Measurements from ENCODE around the gene NTM. TPM values are rescaled to one million over a fixed set of nuclear protein-coding genes. Genes with fewer than 3 reads are reported as not detected.
A peak's percentile ranks its signal among the peaks of the same experiment; 100 is the strongest.
"Not testable (repeated sequence)": the region's sequence is repeated elsewhere in the genome, so short reads cannot be mapped to it uniquely, and the experiment has no call there.

Gene NTM
- total RNA-seq, 1 donor from 2014 or later = 10.8 TPM

GRCh38 chr11:132050577-132051165 is 680.3 kb downstream of the NTM start:
- no peak for DNase-seq

- DNase-seq = no peak
Observed at GRCh38 chr11:132051704-132052103, 681.3 kb downstream of the NTM start.

DNA sequence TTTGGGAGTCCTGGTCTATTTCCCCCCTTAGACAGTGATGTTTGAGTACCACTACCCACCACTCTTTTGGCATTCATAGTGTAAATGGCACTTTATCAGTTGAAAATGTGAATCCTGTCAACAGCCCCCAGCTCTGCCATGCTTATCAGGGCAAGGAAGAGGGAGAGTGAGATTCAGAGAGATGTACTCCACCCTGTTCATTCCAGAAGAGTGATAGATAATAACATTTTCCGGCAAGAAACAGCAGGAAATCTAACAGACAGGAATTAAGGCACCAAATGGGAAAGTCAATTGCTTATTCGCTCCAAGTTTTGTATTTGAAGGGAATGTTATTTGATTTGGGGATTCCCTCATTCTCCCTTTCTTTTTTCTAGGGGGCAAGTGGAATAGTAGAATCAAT is 681.9 kb downstream of the NTM start:
- DNase-seq = no peak

- no peak for DNase-seq
Observed at GRCh38 chr11:132052904-132053303, 682.5 kb downstream of the NTM start.

- no peak for DNase-seq
Observed at GRCh38 chr11:132054822-132055221, 684.4 kb downstream of the NTM start.

DNA sequence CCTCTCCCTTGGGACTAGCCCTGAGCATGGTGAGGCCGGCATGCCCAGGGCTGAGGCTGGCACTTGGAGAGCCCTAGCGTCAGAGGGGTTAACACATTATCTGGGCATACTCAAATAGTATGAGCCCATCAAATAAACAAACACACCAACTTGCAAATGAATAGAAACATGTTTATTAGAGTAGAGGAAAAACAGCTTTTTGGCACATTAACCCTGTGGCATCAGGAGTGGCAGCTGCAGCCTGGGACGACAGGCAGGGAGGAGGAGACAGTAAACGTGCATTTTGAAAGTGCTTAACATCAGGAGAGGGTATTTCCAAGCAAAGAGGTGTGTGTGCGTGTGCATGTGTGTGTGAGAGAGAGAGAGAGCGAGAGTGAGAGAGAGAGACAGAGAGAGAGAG is 684.9 kb downstream of the NTM start:
- DNase-seq = no peak

GRCh38 chr11:132056689-132057088 is 686.3 kb downstream of the NTM start:
- DNase-seq = no peak

- DNase-seq = no peak
Observed at GRCh38 chr11:132057266-132057665, 686.9 kb downstream of the NTM start.

DNA sequence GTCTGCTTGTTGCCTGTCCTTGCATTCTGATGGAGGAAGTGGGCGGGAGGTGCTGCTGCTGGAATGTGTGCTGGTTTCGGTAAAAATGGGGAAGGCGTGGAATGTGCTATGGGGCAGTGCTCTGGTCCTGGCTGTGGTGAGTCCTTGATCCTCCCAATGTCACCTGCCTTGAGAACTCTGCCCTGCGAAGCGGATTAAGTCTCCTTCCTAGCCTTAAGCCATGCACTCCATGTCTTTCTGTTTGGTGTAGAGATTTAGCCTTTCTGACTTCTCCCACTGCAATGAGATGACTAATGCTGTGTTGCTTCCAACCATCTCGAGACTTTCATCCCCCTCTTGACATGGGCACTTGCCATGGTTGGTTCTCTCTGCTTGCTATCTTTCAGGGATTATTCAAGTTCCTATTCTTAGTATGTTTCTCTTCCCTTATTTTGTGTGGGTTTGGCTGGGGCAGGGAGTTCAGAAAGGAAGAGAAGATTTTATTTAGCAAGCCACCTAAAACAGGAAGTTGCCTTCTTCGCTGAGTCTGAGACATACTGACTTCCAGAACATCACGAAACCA is 687.9 kb downstream of the NTM start:
- DNase-seq = no peak

GRCh38 chr11:132060567-132060966 is 690.2 kb downstream of the NTM start:
- DNase-seq = no peak

DNA sequence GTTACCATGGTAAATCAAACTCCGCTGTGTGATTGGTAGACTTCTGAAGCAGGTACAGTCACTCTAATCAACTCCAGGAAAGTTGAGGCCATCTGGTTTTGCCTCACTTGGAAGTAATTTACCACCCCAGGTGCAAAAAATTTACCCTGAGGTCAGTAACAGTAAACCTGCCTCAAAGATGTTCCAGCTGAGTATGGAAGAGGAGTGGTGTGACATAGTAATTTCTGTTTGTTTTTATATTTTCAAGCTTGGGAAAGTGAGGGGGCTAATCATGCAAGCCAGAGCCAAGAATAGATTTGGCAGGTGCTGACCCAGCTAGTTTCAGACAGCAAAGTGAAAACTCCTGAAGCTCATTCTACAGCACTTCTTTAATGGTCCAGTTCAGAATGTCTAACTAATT is 691.6 kb downstream of the NTM start:
- no peak for DNase-seq

DNA sequence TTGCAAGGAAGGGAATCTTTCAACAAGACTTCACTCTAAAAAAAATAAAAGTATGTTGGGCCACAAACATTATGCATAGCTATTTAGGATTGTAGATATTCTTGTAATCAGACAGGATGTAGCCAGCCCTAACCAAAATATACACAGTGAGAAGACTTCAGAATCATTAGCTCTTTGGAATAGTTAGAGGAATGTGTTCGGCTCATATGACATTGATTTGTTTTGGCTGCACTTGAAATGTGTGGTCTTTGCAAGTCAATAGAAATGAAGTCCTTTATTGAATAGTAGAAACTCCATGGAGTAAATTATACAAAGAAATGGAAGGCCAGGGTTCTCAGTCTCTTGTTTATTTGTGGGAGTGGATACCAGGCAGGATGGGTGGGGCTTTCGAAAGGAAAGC is 692.1 kb downstream of the NTM start:
- DNase-seq = no peak

DNA sequence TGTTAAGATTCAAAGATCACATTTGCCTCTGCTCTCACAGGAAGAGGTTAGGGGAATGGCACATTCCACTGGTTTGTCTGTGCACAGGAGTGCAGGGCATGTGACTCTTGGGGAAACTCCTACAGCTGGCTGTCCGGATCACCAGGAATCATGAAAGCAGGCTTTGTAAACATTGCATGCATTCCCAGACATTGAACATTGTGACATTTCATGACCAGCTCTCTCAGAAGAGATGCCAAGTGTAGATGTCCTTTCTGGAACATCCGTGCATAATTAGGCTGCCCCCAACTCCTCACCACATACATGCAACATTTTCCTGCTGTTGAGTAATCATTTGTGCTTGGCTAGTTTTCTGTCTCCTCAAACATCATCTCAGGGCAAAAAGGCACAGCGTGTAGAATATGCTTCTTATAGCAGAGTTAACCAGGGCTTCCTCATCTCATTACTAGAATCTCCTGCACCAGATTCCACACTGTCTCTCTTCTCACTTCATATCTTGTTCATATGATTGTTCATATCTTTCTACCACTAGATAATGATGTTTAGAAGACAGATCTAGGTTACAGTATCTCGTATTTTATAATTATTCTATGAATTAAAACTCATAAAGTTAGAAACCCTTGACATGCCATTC is 694.7 kb downstream of the NTM start:
- peak; percentile 59 for DNase-seq

DNA sequence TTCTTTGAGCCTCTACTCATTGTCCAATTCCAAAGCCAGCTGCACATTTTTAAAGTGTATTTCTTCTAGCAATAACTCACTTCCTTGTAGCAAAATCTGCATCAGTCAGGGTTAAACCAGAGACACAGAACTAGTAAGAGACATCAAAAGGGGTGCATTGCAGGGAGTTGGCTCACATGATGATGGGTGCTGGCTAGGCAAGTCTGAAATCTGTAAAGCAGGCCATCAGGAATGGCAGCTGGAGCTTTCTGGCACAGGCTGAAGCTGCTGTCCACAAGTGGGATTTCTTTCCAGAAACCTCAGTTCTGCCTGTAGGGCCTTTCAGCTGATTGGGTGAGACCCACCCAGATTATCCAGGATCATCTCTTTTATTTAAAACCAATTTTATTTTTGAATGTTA is 698.1 kb downstream of the NTM start:
- DNase-seq = no peak

- DNase-seq = not testable (repeated sequence)
Observed at GRCh38 chr11:132069593-132069992, 699.2 kb downstream of the NTM start.

DNA sequence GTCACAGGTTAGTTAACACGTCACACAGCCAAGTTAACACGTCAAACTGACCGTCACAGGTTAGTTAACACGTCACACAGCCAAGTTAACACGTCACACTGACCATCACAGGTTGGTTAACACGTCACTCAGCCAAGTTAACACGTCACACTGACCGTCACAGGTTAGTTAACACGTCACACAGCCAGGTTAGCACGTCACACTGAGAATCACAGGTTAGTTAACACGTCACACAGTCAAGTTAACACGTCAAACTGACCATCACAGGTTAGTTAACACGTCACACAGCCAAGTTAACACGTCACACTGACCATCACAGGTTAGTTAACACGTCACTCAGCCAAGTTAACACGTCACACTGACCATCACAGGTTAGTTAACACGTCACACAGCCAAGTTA is 700.5 kb downstream of the NTM start:
- DNase-seq = not testable (repeated sequence)

DNA sequence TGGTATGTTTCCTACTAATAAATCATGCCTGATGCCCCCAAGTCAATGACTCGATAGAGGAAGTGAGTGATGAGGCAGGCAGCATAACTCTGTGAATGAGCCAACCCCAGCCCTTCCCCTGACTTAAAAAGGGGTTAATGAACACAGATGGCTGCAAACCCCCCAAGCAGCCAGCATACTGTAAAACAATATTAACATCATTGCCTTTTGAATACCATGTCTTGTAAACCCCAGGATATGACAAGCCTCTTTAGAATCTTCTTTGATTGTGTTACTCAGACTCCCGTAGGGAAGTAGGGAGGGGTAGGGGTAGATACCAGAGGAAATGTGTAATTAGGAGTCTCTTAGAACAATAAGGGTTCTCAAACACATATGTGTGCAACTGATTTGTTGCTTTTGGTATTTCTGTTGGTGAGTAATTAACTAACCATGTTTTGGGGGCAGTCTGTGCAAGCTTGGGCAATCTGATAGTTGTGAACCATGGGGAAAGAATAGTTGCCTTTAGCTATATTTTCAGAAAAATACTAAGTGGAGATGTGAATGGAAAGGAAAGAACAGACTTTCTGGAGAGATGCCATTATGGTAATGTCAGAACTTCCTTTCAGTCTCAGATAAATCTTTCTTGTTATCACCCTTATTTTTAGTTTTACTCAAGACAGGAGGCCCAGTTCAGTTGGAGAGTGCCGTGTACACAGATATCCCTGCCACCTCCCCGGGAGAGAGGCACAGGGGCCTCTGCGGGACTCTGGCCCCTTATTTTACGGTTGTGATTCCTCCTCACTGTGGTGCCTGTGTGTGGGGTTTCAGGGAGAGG is 701.8 kb downstream of the NTM start:
- DNase-seq = peak; percentile 89

DNA sequence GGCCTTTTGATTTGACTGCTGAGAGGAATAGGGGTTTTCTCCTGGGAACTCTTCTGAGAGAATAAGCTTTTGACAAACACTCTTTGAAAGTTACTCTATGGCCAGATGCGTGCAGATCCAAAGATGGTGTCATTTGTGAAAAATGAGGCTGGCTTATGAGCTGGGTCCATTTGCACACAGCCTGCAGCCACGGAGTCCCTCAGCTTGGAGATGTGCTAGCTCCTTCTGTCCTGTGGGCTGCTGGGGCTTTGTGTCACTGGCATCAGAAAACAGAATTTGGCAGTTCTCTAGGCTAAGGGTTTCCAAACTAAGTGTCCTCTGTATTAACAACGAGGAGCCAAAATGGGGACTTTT is 702.4 kb downstream of the NTM start:
- DNase-seq = peak; percentile 73

GRCh38 chr11:132073787-132074186 is 703.4 kb downstream of the NTM start:
- no peak for DNase-seq

- DNase-seq = no peak
Observed at GRCh38 chr11:132075447-132075846, 705.0 kb downstream of the NTM start.

DNA sequence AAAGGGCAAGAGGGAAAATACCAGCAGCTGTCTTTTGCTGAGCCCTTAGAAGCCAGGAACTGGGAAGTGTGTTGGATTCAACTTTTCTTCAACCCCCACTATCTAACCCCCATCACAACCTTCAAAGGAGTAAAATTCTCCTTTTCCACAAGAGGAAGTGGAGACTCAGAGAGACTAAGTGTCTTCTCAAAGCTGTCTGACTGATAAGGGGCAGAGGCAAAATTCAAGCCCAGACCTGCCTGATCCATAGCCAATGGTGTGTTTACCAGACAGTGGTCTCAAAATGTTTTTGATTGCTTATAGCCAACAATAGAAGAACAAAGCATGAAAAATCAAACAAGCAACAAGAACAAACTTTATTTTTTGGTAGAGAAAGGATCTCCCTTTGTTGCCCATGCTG is 707.0 kb downstream of the NTM start:
- DNase-seq = no peak

GRCh38 chr11:132078264-132079076 is 708.1 kb downstream of the NTM start:
- no peak for DNase-seq

DNA sequence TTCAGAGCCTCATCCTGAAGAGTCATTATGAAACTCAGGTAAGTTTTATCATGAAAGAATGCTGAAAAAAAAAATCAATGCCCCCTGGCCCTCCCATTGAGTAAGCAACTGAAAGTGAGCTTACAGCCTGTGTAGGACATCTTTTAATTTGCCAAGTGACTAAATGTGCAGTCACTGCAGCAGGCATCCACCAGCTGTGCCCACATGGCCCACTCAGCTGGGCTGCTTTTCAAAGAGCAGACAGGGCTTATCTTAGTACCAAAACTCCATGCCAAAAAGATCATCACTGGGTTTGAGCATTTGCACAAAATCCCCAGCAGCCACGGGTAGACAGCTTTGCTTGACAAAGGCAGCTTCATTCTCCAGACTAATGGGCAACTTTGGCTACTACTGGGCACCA is 709.7 kb downstream of the NTM start:
- DNase-seq = no peak

Measured in skin of body (tissue), 2 donors.